Measurements from ENCODE around the gene OR4E2.

DNA sequence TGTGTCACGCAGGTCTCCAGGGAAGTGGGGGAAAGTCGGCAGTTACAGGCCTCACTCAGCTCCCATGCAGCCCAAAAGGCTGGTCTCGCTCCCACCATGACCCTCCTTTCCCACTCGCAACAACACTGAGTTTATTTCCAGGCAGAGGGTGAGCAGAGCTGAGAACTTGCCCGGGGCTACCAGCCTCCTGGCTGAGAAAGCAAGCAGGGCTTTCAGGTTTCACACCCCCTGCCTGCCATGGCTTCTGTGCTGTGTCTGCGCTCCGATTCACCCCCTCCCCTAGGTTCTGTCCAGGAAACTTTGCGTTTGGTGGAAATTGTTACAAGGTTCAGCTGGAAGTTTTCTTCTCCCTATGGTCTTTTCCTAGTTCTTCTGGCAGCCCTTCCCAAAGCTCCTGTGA is 36.0 kb upstream of the OR4E2 start:
- TF ChIP-seq EZH2 (IDR thresholded peaks at IDR 0.05) (no peak), POLR2AphosphoS5 (IDR thresholded peaks at IDR 0.05; ENCODE audit: borderline replicate concordance, low read depth, low read length) (no peak), FOXP2 (optimal IDR thresholded peaks at IDR 0.05; ENCODE audit: control extremely low read depth, extremely low read length, insufficient read depth) (no peak)

Data from SK-N-MC (cell line).